ENCODE measurements around the gene PYURF.

- TF ChIP-seq, protein P1, sequence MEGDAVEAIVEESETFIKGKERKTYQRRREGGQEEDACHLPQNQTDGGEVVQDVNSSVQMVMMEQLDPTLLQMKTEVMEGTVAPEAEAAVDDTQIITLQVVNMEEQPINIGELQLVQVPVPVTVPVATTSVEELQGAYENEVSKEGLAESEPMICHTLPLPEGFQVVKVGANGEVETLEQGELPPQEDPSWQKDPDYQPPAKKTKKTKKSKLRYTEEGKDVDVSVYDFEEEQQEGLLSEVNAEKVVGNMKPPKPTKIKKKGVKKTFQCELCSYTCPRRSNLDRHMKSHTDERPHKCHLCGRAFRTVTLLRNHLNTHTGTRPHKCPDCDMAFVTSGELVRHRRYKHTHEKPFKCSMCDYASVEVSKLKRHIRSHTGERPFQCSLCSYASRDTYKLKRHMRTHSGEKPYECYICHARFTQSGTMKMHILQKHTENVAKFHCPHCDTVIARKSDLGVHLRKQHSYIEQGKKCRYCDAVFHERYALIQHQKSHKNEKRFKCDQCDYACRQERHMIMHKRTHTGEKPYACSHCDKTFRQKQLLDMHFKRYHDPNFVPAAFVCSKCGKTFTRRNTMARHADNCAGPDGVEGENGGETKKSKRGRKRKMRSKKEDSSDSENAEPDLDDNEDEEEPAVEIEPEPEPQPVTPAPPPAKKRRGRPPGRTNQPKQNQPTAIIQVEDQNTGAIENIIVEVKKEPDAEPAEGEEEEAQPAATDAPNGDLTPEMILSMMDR (IDR thresholded peaks at IDR 0.05) = no peak
- TF ChIP-seq POLR2A (IDR thresholded peaks at IDR 0.05) = no peak
- no peak for TF ChIP-seq POLR2AphosphoS5 (IDR thresholded peaks at IDR 0.05; ENCODE audit: insufficient read depth in 1 of 2, low read depth in 1 of 2)
These were observed 44.0 kb upstream of the PYURF start for GRCh38 chr4:88567591-88567990.
